Thyroid gland (tissue), 4 donors: ENCODE data around the gene GHITM.
"Not testable (repeated sequence)": the region's sequence is repeated elsewhere in the genome, so short reads cannot be mapped to it uniquely, and the experiment has no call there.

Experiments
- POLR2A ChIP-seq, 2 donors: fragments of 450-650 bp; IDR thresholded peaks; one replicate each; pipeline ENCODE4 v1.6.1; 2017; ENCODE audit warnings: antibody characterized with exemption in 2 of 2, mild to moderate bottlenecking in 2 of 2, moderate library complexity in 1 of 2
- TF ChIP-seq, protein P1 (sequence below), 6 experiments: fragments of 200-600 bp in 3 of 6; fragments of 450-650 bp in 3 of 6; sonication (generic) in 3 of 6; IDR thresholded peaks; one replicate each; pipeline ENCODE4 v1.5.1; 2016 to 2019; ENCODE audit warnings: antibody characterized with exemption in 6 of 6, mild to moderate bottlenecking in 2 of 6, inconsistent platforms in 1 of 6, moderate library complexity in 1 of 6

GRCh38 chr10:84168382-84168781 lies 29.1 kb downstream of the GHITM start:
- TF ChIP-seq, protein P1, sequence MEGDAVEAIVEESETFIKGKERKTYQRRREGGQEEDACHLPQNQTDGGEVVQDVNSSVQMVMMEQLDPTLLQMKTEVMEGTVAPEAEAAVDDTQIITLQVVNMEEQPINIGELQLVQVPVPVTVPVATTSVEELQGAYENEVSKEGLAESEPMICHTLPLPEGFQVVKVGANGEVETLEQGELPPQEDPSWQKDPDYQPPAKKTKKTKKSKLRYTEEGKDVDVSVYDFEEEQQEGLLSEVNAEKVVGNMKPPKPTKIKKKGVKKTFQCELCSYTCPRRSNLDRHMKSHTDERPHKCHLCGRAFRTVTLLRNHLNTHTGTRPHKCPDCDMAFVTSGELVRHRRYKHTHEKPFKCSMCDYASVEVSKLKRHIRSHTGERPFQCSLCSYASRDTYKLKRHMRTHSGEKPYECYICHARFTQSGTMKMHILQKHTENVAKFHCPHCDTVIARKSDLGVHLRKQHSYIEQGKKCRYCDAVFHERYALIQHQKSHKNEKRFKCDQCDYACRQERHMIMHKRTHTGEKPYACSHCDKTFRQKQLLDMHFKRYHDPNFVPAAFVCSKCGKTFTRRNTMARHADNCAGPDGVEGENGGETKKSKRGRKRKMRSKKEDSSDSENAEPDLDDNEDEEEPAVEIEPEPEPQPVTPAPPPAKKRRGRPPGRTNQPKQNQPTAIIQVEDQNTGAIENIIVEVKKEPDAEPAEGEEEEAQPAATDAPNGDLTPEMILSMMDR (IDR thresholded peaks at IDR 0.05) = not testable (repeated sequence)
- TF ChIP-seq POLR2A (IDR thresholded peaks at IDR 0.05) = not testable (repeated sequence)
